Measurements from ENCODE around the gene ODF2. TPM values are rescaled to one million over a fixed set of nuclear protein-coding genes. Genes with fewer than 3 reads are reported as not detected.

ODF2 gene
- total and polyA plus RNA-seq, 2 of the 8 experiments (the other 6 are each of a cell fraction or from before 2014, with no cell fraction given), result 5.6 to 17.9 TPM

- H3K4me3 ChIP-seq (ENCODE audit: extremely low read depth in 1 of 4, insufficient read depth in 2 of 4, low read depth in 3 of 4, low read length in 4 of 4), result no peak overlapping the region
- H3K79me1 ChIP-seq (ENCODE audit: low read depth, low read length), result no peaks in the 10 kb centered on the region
- H2BK20ac ChIP-seq (ENCODE audit: low read length), result no peak overlapping the region
- H3K4ac ChIP-seq (replicated peaks; ENCODE audit: insufficient read length, low read depth, low read length), result no peak overlapping the region
- H3K36me3 ChIP-seq (ENCODE audit: control insufficient read depth in 2 of 4, insufficient read depth in 4 of 4, low read length in 3 of 4), result no peaks in the 10 kb centered on the region; a peak in 1 of 8 replicates
- H3K23me2 ChIP-seq (ENCODE audit: low read depth, low read length), result no peaks in the 10 kb centered on the region
- POLR2A ChIA-PET (ENCODE audit: partially characterized antibody), result interaction anchor here (1.5 kb wide), 1 partner anchor 80 kb away, joined by 4 read pairs; the partner anchor contains the start of gene SPTAN1
- CTCF ChIA-PET (ENCODE audit: partially characterized antibody), result no interaction called here
- H2BK5ac ChIP-seq (ENCODE audit: low read depth, low read length), result no peak overlapping the region
- H3K14ac ChIP-seq (ENCODE audit: insufficient read length), result no peak overlapping the region
- no peaks in the 10 kb centered on the region for H4K20me1 ChIP-seq (replicated peaks in 1 of 2; ENCODE audit: control insufficient read depth in 1 of 2, insufficient read depth in 2 of 2, low read length in 2 of 2)
- no peak overlapping the region for H3K56ac ChIP-seq (replicated peaks; ENCODE audit: insufficient read length, low read depth, low read length)
- no peaks in the 10 kb centered on the region for H3K9me3 ChIP-seq (ENCODE audit: insufficient read depth in 2 of 2, low read depth in 1 of 2, low read length in 1 of 2)
- no peak overlapping the region for H2AK5ac ChIP-seq (ENCODE audit: low read depth, low read length)
- DNase-seq (ENCODE audit: low read depth in 1 of 2, low spot score in 2 of 2) (no peak), FAIRE-seq (no peak)
- no peak overlapping the region for H3K4me2 ChIP-seq (ENCODE audit: insufficient read depth in 1 of 2, low read depth in 2 of 2, low read length in 2 of 2)
- 0 out of 2 replicates have a peak overlapping the region, but pooled peaks have one; percentile 14 for H4K8ac ChIP-seq (ENCODE audit: extremely low read depth, insufficient read depth, low read length)
- no peaks in the 10 kb centered on the region for H3K79me2 ChIP-seq (ENCODE audit: control insufficient read depth in 1 of 2, insufficient read depth in 2 of 2, low read length in 2 of 2)
- no peaks in the 10 kb centered on the region for H3K4me1 ChIP-seq (replicated peaks in 1 of 4; ENCODE audit: control insufficient read depth in 3 of 4, insufficient read depth in 4 of 4, low read length in 3 of 4)
- H3K9ac ChIP-seq (replicated peaks in 1 of 4; ENCODE audit: extremely low read depth in 1 of 4, low read depth in 3 of 4, low read length in 3 of 4), result no peak overlapping the region
- H3K23ac ChIP-seq (ENCODE audit: insufficient read length), result no peak overlapping the region
- no peak overlapping the region for H2BK12ac ChIP-seq (ENCODE audit: low read depth, low read length)
- no peak overlapping the region for H2AFZ ChIP-seq (ENCODE audit: low read length)
- no peak overlapping the region for H4K5ac ChIP-seq (ENCODE audit: insufficient read length, low read depth, low read length)
- no peak overlapping the region for H4K91ac ChIP-seq (replicated peaks; ENCODE audit: insufficient read length, low read length)
- 96% methylated on average over 5 of the region's 5 CpGs; no CpG with 5 or more reads in 1 of the 2 experiments for WGBS, 2 experiments (ENCODE audit: extremely low coverage in 1 of 2, insufficient coverage in 1 of 2, insufficient read length in 1 of 2, insufficient replicate concordance in 2 of 2, low coverage in 1 of 2, low lambda C conversion rate in 2 of 2, missing lambda C conversion rate in 1 of 2)
- H3K18ac ChIP-seq (ENCODE audit: extremely low read depth, low read length), result no peak overlapping the region
- H3K27me3 ChIP-seq (replicated peaks in 1 of 4; ENCODE audit: control insufficient read depth in 3 of 4, extremely low read depth in 1 of 4, insufficient read depth in 3 of 4, low read length in 3 of 4), result no peaks in the 10 kb centered on the region
- H2BK120ac ChIP-seq (replicated peaks; ENCODE audit: low read depth, low read length), result no peak overlapping the region
- H3K27ac ChIP-seq (ENCODE audit: low read depth, low read length), result no peak overlapping the region
- H2BK15ac ChIP-seq (ENCODE audit: low read length), result no peak overlapping the region
- TF ChIP-seq TCF12 (IDR thresholded peaks at IDR 0.05; ENCODE audit: low read depth, low read length), result no peak
Observed at GRCh38 chr9:128473104-128473503, 17.3 kb downstream of the ODF2 start.

Data from H1 (cell line).